Liver (tissue), 9 donors: ENCODE data around the gene UQCRC1. TPM values are rescaled to one million over a fixed set of nuclear protein-coding genes. Genes with fewer than 3 reads are reported as not detected.

Source experiments
- DNase-seq: peaks from one replicate; pipeline ENCODE4 v3.0.0-alpha.2; 2017; ENCODE audit warnings: low spot score
- H3K27ac ChIP-seq, 2 donors: one replicate each; pipeline ENCODE4 v1.7.0; 2013; ENCODE audit warnings: inconsistent platforms in 2 of 2, low read length in 2 of 2, control low read depth in 1 of 2, low read depth in 1 of 2, mild to moderate bottlenecking in 1 of 2
- H3K27me3 ChIP-seq, 4 donors: one replicate each; pipeline versions ENCODE4 v1.6.1 to v1.7.0; 2013; ENCODE audit warnings: low read length in 3 of 4, inconsistent platforms in 1 of 4, mild to moderate bottlenecking in 1 of 4, moderate library complexity in 1 of 4; ENCODE audit not compliant: control insufficient read depth in 4 of 4, insufficient read depth in 4 of 4
- H3K36me3 ChIP-seq, 4 donors: one replicate each; pipeline versions ENCODE4 v1.6.1 to v1.7.0; 2013; ENCODE audit warnings: low read length in 3 of 4, mild to moderate bottlenecking in 3 of 4, low read depth in 1 of 4, moderate library complexity in 1 of 4; ENCODE audit not compliant: control insufficient read depth in 4 of 4, insufficient read depth in 3 of 4
- H3K4me1 ChIP-seq, 4 donors: one replicate each; pipeline versions ENCODE4 v1.6.1 to v1.7.0; 2013; ENCODE audit warnings: low read length in 3 of 4, mild to moderate bottlenecking in 3 of 4, moderate library complexity in 1 of 4; ENCODE audit not compliant: control insufficient read depth in 4 of 4, insufficient read depth in 4 of 4
- H3K4me3 ChIP-seq, 3 donors: one replicate each; pipeline versions ENCODE4 v1.6.1 to v1.7.0; 2013; ENCODE audit warnings: low read length in 3 of 3, control low read depth in 1 of 3, low read depth in 1 of 3, mild to moderate bottlenecking in 1 of 3
- H3K9ac ChIP-seq, 2 donors: one replicate each; pipeline ENCODE4 v1.7.0; 2013; ENCODE audit warnings: low read length in 2 of 2, mild to moderate bottlenecking in 2 of 2, moderate library complexity in 2 of 2, control low read depth in 1 of 2, low read depth in 1 of 2
- H3K9me3 ChIP-seq, 4 donors: one replicate each; pipeline versions ENCODE4 v1.6.1 to v1.7.0; 2013; ENCODE audit warnings: low read length in 3 of 4; ENCODE audit not compliant: control insufficient read depth in 4 of 4
- EGR1 ChIP-seq, 2 donors: IDR thresholded peaks; 2 replicates each; pipeline ENCODE4 v1.6.1; 2016 to 2018; ENCODE audit warnings: antibody characterized with exemption in 2 of 2, low read depth in 2 of 2
- FOXA1 ChIP-seq: IDR thresholded peaks from 2 replicates; pipeline ENCODE4 v1.6.1; 2016; ENCODE audit warnings: antibody characterized with exemption
- FOXA2 ChIP-seq: IDR thresholded peaks from 2 replicates; pipeline ENCODE4 v1.6.1; 2016; ENCODE audit warnings: antibody characterized with exemption
- GABPA ChIP-seq, 2 donors: IDR thresholded peaks in 1 of 2; conservative IDR thresholded peaks in 1 of 2; 2 replicates each; pipeline ENCODE4 v1.6.1; 2016; ENCODE audit warnings: antibody characterized with exemption in 2 of 2, mild to moderate bottlenecking in 1 of 2, moderate library complexity in 1 of 2
- HNF4A ChIP-seq, 2 donors: conservative IDR thresholded peaks; 2 replicates each; pipeline ENCODE4 v1.6.1; 2016; ENCODE audit warnings: antibody characterized with exemption in 2 of 2, mild to moderate bottlenecking in 2 of 2
- MAX ChIP-seq: IDR thresholded peaks from 2 replicates; pipeline ENCODE4 v1.6.1; 2016; ENCODE audit warnings: antibody characterized with exemption
- NR2F2 ChIP-seq: IDR thresholded peaks from 2 replicates; pipeline ENCODE4 v1.6.1; 2016; ENCODE audit warnings: antibody characterized with exemption
- RAD21 ChIP-seq, 2 donors: IDR thresholded peaks; 2 replicates each; pipeline ENCODE4 v1.6.1; 2016; ENCODE audit warnings: antibody characterized with exemption in 2 of 2, mild to moderate bottlenecking in 2 of 2
- SP1 ChIP-seq: IDR thresholded peaks from 2 replicates; pipeline ENCODE4 v1.6.1; 2018; ENCODE audit warnings: antibody characterized with exemption, mild to moderate bottlenecking
- TAF1 ChIP-seq: conservative IDR thresholded peaks from 2 replicates; pipeline ENCODE4 v1.6.1; 2016; ENCODE audit warnings: antibody characterized with exemption, mild to moderate bottlenecking
- YY1 ChIP-seq: IDR thresholded peaks from 2 replicates; pipeline ENCODE4 v1.6.1; 2016; ENCODE audit warnings: antibody characterized with exemption, mild to moderate bottlenecking
- WGBS: extraction: QIAGEN DNeasy Blood & Tissue Kit; methylation state at CpG from one replicate; pipeline ENCODE4 v1.1.7; 2013; 5-methylcytosine and 5-hydroxymethylcytosine counted together
- polyA plus RNA-seq, 2 donors: library from polyadenylated mRNA; stranded (reverse) in 1 of 2; unstranded in 1 of 2; fragments of 200-250 nt in 1 of 2; fragments of >200 nt in 1 of 2; fragmentation: Nextera tagmentation in 1 of 2; extraction: Ambion mirVana in 1 of 2; gene quantifications; one replicate each; pipeline versions ENCODE4 v1.2.1 to v1.2.3, GENCODE V29; 2013 to 2015
- total RNA-seq, 2 donors: library from RNA; depleted of rRNA; stranded (reverse); fragments of >200 nt; gene quantifications; one replicate each; pipeline ENCODE4 v1.2.3, GENCODE V29; 2014
- TF ChIP-seq, protein P1 (sequence below): fragments of 150-350 bp; IDR thresholded peaks from 2 replicates; pipeline ENCODE4 v1.5.1; 2017; ENCODE audit warnings: improper control_type of control experiment, low read depth, low read length; ENCODE audit not compliant: missing input control
- TF ChIP-seq, protein P2 (sequence below): IDR thresholded peaks from 2 replicates; pipeline ENCODE4 v1.6.1; 2016; ENCODE audit warnings: antibody characterized with exemption, mild to moderate bottlenecking
- TF ChIP-seq, protein P3 (sequence below): IDR thresholded peaks from 2 replicates; pipeline ENCODE4 v1.6.1; 2016; ENCODE audit warnings: antibody characterized with exemption
- TF ChIP-seq, protein P4 (sequence below): IDR thresholded peaks from 2 replicates; pipeline ENCODE4 v1.6.1; 2016; ENCODE audit warnings: antibody characterized with exemption
- donor health status: healthy.
- donor health status: healthy.
- donor health status: healthy.
- donor health status: healthy.
- donor health status: healthy.

The UQCRC1 gene
- total and polyA plus RNA-seq, 4 donors: 153 to 373 (median 289) TPM

DNA sequence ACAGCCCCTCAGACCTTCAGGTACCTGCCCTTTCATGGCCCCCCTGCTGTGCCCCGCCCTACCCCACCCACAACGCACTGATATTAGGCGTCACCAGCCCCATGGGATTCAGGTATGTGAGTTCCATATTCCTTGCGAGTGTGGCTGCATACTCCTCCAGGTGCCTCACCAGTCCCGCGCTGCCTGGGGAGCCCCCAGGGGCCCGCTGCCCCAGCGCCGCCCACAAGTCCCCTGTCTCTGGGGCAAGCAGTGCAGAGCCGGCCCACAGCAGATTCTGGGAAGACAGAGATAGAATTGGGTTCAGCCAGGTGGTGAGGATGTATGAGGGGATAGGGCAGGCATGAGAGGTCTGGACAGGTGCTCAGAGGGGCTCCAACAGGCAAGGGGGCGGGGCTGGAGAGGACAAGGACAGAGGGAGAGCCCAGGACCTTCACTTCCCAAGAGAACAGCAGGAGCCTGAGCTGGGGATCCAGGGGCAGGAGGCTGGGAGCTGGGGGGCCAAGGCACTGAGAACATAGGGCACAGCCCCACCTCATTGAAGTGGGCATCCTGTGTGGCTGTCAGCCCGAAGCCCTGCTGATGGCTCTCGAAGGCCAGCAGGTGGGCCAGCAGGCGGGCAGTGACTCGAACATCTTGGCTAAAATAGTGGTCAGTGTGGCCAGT lies 38.9 kb upstream of the UQCRC1 start:
- DNase-seq: no peak

GRCh38 chr3:48647714-48648113 lies 38.3 kb upstream of the UQCRC1 start:
- no peak overlapping the region for H3K27ac ChIP-seq
- no peaks in the 10 kb centered on the region for H3K27me3 ChIP-seq
- DNase-seq: no peak
- H3K36me3 ChIP-seq: no peaks in the 10 kb centered on the region
- WGBS: 95% methylated on average over 9 of the region's 9 CpGs
- no peak overlapping the region for H3K9ac ChIP-seq
- no peak for TF ChIP-seq GABPA (IDR thresholded peaks at IDR 0.05 in 1 of 2, conservative IDR thresholded peaks at IDR 0.05 in 1 of 2)
- TF ChIP-seq SP1: no peak
- no peak for TF ChIP-seq EGR1 (IDR thresholded peaks at IDR 0.05; ENCODE audit: low read depth in 2 of 2)
- TF ChIP-seq, protein P1, sequence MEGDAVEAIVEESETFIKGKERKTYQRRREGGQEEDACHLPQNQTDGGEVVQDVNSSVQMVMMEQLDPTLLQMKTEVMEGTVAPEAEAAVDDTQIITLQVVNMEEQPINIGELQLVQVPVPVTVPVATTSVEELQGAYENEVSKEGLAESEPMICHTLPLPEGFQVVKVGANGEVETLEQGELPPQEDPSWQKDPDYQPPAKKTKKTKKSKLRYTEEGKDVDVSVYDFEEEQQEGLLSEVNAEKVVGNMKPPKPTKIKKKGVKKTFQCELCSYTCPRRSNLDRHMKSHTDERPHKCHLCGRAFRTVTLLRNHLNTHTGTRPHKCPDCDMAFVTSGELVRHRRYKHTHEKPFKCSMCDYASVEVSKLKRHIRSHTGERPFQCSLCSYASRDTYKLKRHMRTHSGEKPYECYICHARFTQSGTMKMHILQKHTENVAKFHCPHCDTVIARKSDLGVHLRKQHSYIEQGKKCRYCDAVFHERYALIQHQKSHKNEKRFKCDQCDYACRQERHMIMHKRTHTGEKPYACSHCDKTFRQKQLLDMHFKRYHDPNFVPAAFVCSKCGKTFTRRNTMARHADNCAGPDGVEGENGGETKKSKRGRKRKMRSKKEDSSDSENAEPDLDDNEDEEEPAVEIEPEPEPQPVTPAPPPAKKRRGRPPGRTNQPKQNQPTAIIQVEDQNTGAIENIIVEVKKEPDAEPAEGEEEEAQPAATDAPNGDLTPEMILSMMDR: no peak
- TF ChIP-seq, protein P2, sequence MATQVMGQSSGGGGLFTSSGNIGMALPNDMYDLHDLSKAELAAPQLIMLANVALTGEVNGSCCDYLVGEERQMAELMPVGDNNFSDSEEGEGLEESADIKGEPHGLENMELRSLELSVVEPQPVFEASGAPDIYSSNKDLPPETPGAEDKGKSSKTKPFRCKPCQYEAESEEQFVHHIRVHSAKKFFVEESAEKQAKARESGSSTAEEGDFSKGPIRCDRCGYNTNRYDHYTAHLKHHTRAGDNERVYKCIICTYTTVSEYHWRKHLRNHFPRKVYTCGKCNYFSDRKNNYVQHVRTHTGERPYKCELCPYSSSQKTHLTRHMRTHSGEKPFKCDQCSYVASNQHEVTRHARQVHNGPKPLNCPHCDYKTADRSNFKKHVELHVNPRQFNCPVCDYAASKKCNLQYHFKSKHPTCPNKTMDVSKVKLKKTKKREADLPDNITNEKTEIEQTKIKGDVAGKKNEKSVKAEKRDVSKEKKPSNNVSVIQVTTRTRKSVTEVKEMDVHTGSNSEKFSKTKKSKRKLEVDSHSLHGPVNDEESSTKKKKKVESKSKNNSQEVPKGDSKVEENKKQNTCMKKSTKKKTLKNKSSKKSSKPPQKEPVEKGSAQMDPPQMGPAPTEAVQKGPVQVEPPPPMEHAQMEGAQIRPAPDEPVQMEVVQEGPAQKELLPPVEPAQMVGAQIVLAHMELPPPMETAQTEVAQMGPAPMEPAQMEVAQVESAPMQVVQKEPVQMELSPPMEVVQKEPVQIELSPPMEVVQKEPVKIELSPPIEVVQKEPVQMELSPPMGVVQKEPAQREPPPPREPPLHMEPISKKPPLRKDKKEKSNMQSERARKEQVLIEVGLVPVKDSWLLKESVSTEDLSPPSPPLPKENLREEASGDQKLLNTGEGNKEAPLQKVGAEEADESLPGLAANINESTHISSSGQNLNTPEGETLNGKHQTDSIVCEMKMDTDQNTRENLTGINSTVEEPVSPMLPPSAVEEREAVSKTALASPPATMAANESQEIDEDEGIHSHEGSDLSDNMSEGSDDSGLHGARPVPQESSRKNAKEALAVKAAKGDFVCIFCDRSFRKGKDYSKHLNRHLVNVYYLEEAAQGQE: no peak
- TF ChIP-seq, protein P3, sequence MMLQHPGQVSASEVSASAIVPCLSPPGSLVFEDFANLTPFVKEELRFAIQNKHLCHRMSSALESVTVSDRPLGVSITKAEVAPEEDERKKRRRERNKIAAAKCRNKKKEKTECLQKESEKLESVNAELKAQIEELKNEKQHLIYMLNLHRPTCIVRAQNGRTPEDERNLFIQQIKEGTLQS: no peak
- no peak for TF ChIP-seq YY1
- TF ChIP-seq TAF1: no peak
- no peak for TF ChIP-seq FOXA2
- no peak for TF ChIP-seq MAX
- TF ChIP-seq RAD21 (IDR thresholded peaks at IDR 0.05): no peak
- TF ChIP-seq FOXA1: no peak
- no peak overlapping the region for H3K4me3 ChIP-seq
- H3K9me3 ChIP-seq: no peaks in the 10 kb centered on the region
- no peaks in the 10 kb centered on the region for H3K4me1 ChIP-seq

More for the DNA sequence above, 38.9 kb upstream of the UQCRC1 start:
- no peak overlapping the region for H3K9ac ChIP-seq
- no peaks in the 10 kb centered on the region for H3K4me1 ChIP-seq
- 96% methylated on average over 15 of the region's 15 CpGs for WGBS
- H3K27me3 ChIP-seq: no peaks in the 10 kb centered on the region
- H3K27ac ChIP-seq: no peak overlapping the region
- no peaks in the 10 kb centered on the region for H3K36me3 ChIP-seq
- no peak overlapping the region for H3K4me3 ChIP-seq
- no peak for TF ChIP-seq FOXA1
- no peak for TF ChIP-seq SP1
- TF ChIP-seq HNF4A (conservative IDR thresholded peaks at IDR 0.05): no peak
- no peak for TF ChIP-seq YY1
- TF ChIP-seq, protein P4, sequence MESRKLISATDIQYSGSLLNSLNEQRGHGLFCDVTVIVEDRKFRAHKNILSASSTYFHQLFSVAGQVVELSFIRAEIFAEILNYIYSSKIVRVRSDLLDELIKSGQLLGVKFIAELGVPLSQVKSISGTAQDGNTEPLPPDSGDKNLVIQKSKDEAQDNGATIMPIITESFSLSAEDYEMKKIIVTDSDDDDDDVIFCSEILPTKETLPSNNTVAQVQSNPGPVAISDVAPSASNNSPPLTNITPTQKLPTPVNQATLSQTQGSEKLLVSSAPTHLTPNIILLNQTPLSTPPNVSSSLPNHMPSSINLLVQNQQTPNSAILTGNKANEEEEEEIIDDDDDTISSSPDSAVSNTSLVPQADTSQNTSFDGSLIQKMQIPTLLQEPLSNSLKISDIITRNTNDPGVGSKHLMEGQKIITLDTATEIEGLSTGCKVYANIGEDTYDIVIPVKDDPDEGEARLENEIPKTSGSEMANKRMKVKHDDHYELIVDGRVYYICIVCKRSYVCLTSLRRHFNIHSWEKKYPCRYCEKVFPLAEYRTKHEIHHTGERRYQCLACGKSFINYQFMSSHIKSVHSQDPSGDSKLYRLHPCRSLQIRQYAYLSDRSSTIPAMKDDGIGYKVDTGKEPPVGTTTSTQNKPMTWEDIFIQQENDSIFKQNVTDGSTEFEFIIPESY: no peak
- no peak for TF ChIP-seq MAX
- no peak for TF ChIP-seq NR2F2
- no peak for TF ChIP-seq EGR1 (IDR thresholded peaks at IDR 0.05; ENCODE audit: low read depth in 2 of 2)
- TF ChIP-seq, protein P3: no peak
- no peaks in the 10 kb centered on the region for H3K9me3 ChIP-seq
